GM19023 (cell line): ENCODE data around the gene LNX1.

ENCODE experiments used
- ATAC-seq: cut with Tn5 transposase; IDR thresholded peaks from one replicate; pipeline ENCODE4 v1.9.1; 2021; ENCODE audit warnings: mild to moderate bottlenecking, moderate library complexity; ENCODE audit not compliant: unreplicated experiment

LNX1 gene

DNA sequence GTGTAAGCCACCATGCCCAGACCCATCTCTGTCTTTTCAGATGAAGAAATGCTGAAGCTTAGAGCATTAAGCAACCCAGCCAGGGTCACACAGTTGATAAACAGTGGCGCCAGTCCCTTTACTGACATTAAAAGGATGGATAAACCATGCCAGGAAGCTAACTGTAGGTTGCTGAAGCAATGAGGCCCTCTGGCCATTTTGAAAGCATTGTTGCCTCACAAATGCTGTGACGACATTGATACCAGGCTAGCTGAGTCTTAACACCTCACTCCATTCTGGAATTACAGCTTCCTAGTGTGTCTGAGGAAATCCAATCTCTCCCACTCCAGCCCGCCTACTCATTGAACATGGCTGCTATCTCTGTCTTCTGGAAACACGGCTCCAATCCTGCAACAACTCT is 89.7 kb downstream of the LNX1 start:
- no peak for ATAC-seq

DNA sequence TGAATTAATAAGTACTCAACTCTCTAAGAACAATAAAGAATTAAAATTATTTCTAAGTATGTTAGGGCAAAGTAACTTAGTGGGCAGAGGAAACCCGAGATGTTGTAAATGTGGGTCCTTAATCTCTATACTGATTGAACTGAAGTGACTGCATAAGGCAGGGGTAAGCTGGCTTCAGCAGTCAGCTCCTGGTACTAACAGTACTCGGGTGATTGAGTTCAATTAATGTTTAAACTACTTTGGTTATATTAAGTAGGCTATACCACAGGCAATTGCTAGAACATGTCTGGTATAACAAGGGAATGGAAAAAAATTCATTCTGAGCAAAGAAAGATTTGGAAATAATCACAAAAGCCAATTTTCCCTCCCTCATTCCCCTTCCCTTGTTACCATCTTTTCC is 90.7 kb downstream of the LNX1 start:
- no peak for ATAC-seq

DNA sequence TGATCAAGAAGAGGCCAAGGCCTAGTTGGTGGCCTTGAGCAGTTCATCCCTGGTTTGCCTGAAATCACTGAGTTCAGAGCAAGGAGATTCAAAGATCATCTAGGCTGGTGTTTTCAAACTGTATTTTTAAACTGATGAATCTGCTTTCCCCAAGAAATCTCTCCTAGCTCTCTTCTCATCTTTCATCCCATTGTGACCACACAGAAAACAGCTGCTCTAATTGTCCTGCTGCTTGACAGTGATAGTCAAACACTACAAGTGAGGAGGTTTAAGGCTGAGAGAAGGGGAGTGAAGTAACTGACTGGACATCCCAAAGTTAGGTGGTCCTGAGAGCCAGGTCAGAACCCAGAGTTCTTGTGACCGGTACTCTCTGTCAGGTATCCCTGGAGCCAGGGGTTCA is 91.5 kb downstream of the LNX1 start:
- no peak for ATAC-seq

DNA sequence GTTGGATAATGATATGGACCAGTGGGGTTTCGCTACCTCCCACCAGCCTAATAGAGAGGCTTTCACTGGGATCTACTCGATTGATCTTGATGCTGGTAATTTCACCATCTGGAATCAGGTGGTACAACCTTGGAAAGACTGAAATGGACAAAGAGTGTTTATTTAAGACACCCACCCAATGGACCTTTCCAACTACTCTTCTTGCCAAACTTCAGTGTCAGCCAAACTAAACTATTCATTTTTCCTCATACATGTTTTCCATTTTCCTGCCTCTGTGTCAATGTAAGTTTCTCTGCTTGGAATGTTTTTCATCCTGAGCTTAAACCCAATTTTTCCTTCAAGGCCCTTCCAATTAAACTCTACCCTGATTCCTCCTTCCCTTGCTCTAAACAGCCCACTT is 92.6 kb downstream of the LNX1 start:
- ATAC-seq = no peak

DNA sequence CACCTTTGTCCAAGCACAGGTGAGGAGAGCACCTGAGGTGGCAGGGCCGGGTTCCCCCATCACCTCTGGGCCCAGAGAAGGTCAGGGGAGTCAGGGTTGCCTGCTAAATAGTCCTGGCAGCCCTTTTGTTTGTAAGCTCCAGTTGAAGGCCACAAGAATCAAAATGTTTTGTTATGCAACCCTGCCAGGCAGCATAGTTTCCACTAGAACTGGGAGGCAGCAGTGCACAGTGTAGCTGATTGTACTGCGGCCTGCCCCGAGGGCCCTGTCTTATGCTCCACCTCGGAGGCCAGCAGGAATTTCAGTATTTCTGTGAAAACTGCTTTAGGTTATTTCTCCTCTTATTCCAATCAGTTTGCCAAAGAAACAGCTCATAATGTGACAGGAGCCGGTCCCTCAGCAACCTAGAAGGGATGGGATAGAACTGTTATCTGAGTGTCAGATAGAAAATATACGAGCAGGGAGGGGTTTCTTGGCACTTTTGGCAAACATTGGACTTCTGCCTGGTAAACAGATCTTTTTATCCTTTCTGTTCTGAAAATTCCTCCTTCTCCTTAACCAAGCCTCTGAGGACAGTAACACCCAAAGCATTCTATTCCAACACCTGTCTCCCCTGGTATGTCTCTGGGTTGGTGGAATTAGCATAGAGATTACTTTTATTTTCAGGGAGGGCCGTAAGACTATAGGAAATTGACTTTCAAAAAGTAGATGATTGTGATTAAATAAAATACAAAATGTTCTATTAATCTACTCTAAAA is 93.6 kb downstream of the LNX1 start:
- no peak for ATAC-seq

DNA sequence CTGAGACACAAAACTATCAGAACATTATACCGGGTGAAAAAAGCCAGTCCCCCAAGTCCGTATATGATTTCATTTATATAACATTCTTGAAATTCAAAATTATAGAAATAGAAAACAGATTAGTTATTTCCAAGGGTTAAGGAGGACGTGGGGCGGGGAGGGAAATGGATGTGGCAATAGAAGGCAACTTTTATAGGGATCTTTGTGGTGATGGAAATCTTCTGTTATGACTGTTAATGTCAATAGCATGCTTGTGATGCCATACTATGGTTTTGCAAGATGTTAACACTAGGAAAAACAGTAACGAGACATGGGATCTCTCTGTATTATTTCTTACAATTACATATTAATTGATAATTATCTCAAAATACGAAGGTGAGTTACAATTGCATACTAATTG is 96.4 kb downstream of the LNX1 start:
- no peak for ATAC-seq

DNA sequence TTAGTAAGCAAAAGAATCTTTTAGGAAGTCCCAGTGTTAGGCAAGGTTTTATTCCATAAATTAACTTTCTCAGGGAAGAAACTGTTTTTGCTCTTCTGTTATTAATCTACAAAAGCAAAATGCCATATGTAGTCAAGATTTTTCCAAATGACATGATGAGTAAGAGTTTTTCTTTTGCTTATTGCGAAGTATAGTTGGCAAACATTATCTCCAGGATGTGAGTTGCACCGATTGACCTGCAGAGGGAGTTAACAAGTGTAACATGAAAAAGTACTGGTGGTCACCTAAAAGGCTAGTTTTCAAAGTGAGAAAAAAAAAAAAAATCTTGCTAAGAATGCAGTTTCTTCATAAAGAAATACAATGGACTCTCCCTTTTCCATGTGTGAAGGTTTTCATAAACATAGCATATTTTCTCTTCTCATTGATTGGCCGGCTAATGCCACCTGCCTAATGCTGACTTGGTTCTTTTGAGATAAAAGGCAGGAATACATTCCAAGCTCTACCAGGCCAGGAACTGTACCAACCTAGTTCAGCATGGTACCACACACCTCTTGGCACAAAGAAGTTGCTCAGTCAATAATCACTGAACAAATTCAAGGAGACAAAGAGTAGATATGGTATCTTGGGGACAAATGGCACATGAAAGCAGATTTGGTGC is 100.2 kb downstream of the LNX1 start:
- no peak for ATAC-seq

DNA sequence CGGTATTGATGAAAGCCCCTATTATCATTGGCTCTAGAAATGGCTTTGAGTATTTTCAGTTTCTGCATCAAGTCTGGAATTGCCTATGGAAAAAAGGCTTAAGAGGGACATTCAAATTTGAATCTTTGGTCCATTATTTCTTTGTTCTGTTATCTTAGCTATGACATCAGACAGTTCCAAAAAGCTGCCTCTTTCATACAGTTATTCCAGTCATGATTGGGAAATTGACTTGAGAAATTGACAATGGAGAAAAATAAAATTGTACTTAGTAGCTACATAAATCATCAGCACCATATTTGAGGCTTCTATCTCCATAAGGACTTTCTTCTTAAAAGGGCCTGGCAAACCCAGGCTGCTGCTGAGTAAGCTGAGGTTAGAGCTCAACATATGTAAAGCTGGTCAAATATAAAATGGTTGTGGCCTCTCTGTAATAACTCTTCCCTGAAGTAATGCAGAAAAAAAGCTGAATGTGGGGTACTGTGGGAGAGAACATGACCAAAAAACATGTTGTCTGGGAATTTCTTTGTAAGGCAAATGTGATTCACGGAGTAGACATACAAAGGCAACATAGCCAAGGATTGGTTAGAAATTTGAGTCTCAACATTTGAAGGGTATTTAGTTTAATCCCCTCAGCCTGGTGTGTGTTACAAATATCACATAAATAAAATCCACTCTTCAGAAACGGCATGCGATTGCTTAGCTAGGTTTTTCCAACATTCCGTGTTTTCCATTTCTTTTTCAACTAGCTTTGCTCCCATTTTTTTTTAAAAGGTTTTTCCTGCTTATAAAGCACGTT is 100.9 kb downstream of the LNX1 start:
- ATAC-seq = no peak

DNA sequence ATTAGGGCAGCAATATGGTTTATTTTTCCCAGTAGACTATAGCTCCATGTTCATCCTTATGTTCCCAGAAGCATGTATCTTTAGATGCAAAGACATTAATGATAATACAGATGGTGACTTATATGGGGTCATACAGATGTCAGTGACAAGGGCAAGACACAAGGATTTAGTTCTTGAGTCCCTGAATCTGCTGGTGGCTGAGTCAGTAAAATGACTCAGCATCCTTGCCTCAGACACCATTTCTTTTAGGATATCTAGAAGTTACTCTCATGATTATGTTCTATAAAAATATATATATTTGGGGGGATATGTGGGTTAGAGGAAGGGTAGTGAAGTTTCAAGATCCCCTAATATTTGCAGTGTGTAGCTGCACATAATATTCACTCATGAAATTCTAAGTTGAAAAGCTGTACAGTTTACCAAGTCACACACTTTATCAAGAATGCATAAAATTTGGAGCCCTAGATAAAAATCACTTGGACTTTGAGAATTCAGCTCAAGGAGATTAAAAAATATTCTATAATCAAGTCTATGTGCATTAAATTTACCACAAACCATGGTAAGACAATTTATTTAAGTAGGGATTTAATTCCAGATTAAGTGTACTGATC is 101.9 kb downstream of the LNX1 start:
- no peak for ATAC-seq

DNA sequence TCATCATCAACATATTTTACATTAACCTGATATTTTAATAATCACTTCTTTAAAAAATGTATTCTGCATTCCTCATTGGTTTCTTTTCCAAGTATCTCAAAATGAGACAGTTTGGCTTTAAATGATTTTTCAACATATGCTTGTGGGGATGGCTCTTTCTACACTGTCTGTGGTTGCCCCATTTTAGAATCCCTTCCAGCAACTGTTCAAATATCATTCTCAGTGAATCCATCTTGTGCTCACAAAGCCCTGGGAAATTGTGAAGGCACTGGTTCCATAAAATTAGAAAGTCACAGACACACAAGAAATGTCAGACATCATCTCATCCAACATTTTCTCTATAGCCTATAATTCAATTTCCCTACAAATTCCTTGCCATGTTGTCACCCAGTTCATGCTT is 103.5 kb downstream of the LNX1 start:
- no peak for ATAC-seq

DNA sequence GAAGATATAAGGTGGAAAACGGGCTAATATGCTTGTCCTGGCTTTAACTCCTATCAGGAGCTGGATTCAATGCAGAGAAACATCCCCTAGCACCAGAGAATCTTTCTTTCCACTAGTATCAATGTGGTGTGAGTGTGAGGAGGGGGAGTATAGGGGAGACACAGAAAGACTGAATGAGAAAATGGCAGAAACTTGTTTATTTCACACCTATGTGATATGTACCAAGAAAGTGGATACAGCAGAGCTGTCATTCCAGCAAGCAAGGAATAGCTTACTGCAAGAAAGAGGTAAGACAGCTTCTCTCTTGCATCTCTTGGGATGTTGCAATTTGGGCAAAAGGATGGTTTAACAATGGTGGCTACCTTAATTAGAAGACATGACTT is 105.6 kb downstream of the LNX1 start:
- ATAC-seq = no peak

DNA sequence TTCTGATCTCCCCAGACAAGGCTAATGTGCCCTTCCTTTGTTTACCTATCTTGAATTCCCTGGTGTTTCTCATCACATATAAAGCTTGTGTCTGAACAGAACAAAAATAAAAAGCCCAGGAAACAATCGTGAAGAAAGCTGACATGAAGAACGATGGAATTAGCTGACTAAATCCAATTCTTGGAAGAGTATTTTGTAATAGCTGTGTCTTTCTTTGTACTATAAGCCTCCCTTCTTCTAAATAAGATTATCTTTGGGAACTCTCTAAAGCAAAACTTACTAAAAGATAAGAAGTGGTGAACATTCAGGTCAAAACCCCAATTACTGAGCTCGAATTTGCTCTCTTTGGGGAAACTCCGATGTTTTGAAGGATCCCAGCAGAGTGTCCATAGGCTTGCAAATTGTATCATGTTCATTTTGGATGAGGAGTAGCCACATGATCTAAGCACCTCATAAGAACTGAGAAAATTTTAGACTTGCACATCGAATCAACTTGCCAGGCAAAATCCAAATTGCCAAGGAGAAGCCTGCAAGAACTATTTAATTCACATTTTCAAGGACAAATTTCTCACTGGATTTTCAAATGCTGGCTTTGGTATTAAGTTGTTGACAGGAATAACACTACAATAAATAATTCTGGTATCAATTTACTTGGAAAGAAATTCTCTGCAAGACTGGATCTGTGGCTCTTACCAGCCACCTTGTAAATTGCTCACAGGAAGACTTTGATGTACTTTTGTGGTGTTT is 106.2 kb downstream of the LNX1 start:
- no peak for ATAC-seq

DNA sequence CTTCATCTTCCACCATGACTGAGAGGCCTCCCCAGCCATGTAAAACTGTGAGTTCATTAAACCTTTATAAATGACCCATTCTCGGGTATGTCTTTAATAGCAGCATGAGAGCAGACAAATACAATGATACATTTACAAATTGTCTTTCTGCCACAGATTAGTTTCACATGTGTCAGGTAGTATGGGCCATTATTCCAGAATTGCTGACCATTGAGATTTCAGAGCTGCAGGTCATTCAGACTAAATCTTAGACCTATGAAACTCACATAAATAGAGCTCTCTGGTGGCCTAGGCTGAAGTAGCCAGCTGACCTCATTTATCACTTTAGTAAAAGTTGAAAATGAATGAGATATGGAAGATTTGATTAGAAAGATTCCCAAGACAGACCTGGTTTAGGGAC is 108.0 kb downstream of the LNX1 start:
- ATAC-seq = no peak

DNA sequence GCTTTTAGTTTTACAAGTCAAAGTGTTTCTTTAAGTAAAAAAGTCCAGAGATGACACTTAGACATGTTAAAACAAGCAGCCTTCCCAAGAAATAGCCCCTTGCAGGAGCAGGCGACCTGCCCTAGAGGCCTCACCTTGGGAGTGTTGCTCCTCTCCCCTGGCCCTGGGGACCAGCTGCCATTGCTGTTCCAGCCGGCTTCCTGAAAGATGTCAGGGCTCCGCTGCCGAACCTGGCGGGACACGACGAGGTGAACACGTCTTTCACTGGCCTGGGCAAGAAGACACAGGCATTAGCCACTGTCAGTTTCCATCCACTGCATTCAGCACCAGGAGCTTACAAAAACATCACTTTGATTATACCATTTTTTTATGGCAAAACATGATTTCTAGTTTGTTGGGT is 109.7 kb downstream of the LNX1 start:
- no peak for ATAC-seq

DNA sequence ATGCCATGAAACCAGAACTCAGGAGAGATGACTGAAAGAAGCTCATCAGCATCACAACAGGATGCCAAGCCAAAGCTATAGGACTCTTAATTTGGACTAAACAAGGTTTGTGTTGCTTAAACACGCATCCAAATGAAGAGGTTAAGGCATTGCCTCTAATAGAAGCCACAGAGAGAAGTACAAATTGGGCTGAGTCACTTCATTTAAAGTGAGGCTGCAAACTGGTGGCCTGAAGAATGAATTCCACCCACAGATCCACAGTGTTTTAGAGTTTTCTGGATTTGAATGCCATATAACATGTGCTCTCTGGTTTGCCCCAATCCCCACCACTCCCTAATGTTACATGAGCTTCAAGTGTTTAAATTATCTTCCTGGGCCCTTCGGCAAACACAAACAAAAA is 110.4 kb downstream of the LNX1 start:
- ATAC-seq = no peak

DNA sequence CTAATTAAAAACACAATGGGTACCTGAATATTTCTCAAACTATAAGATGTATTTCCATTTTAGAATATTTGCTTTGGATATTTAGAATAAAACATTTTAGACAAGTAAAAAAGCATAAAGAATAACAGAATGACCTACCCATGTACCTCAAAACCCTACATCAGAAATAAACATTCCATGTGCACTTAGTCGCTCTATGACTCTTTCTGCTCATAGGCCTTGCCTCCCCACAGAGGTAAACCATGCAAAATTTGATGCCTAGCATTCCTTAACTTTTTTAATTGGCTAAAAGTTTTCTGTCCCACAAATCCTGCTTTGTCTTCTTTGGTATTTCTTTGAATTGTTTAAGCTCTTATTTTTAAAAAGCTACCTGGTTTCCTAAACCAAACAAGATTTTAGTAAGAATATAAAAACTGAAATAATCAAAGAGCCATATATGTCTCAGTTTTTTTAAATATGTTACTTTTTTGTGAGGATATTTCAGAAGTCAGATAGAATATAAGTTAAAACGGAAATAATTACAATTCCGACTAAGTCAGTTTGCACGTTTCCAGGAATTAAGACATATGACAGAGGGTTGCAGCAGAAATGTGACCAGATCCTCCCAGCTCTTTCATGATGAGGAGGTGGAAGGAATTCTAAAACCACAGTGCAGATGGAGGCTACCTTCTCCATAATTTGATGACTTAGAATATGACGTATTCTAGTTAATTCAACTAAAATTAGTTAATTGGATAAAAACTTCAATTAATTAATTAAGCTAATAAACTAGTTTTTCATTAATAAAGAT is 111.4 kb downstream of the LNX1 start:
- no peak for ATAC-seq

DNA sequence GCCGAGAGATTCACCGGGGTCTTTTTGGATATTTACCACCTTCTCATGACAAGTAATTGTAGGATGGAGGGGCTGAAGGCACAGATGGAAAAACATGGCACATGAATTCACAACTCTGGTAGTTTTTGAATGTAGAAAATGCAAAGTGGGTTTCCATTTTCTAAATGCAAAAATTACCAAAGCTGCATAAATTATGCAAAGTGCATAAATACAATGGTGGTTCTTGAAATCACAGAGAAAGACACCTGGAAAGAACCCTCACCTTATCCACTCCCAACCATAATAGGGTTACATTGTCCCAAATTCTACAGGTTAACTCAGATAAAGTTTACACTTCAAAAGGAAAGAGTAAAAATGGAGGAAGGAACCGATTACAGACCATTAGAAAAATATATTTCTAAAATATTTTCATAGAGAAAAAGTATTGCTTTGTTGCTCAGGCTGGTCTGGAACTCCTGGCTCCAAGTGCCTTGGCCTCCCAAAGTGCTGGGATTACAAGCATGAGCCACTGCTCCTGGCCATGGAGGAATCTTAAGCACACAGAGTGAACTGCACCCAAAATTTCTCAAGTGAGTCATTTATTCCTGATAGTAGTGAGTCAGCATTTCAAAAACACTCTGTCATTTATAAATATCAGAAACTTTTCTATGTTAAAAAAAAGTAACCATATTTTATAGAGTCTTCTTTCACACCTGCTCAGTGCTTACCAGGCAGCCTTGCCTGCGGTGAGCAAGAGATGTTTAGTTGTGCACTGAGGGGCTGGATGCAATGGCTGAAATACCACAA is 112.4 kb downstream of the LNX1 start:
- no peak for ATAC-seq

DNA sequence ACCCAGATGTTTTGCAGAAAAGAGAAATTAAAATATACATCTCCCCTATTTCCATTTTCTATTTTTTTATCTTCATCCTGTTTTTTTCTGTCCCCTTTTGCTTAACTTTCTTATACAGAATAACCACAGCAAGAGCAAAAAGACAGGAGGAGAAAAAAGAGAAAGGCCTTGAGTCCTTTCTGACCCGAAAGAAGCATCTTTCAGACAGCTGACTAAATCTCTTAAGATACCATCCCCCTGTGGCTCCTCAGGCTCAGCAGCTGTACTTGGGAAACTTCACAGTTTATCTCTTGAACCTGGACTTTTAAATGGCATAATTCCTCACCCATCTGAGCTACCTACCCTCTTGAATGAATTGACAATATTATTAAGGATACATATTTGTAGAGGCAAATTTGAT is 113.7 kb downstream of the LNX1 start:
- no peak for ATAC-seq

DNA sequence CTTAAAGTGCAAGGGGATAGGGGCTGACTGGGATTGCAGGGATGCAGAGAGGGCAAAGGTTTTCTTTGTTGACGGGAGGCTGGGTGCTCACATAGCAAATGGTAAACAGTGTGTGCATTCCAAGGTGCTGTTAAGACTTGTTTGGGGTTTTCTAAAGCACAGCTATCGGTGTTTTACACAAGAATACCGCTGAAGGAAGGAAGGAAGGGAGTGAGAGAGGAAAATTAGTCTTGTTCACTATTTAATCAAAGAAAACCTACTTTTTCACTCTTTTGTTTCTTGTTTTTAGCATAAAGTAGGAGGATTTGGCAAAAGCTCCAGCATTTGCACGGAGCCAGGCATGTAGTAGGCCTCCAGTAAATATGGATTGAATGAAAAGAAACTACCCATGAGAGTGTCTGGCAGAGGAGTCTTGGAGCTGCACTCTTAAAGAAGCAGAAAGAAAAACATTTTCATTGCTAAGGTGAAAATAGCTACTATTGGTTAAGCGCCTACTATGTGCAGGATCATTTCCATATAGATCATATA is 114.2 kb downstream of the LNX1 start:
- ATAC-seq = no peak
